Pancreas (tissue), 10 donors: ENCODE measurements around the gene HINT2. TPM values are rescaled to one million over a fixed set of nuclear protein-coding genes. Genes with fewer than 3 reads are reported as not detected.

Experiments used
- ATAC-seq, 4 donors: fragments of 200-7000 bp; cut with Tn5 transposase; one replicate each; pipeline versions ENCODE4 v1.8.0 to v1.9.1; 2020; ENCODE audit warnings: mild to moderate bottlenecking in 4 of 4, moderate library complexity in 4 of 4
- DNase-seq, 6 donors: peaks; one replicate each; pipeline ENCODE4 v3.0.0-alpha.2; 2020
- FAIRE-seq: peaks from 2 replicates; lab custom pipeline; 2012; peaks lifted over from hg19 to GRCh38; lab: Jason Lieb, UNC
- H3K27ac ChIP-seq, 4 donors: fragments of 200-600 bp; sonication (generic); 1 replicate in 3 of 4; 2 replicates in 1 of 4; pipeline versions ENCODE4 v1.5.0 to v1.8.0; 2020
- H3K27me3 ChIP-seq, 4 donors: fragments of 200-600 bp; one replicate each; pipeline ENCODE4 v1.8.0; 2021
- H3K36me3 ChIP-seq, 3 donors: fragments of 200-600 bp; sonication (generic) in 1 of 3; one replicate each; pipeline versions ENCODE4 v1.5.0 to v1.8.0; 2020 to 2021
- H3K4me1 ChIP-seq, 3 donors: fragments of 200-600 bp; one replicate each; pipeline ENCODE4 v1.8.0; 2021
- H3K4me3 ChIP-seq, 4 donors: fragments of 200-600 bp; sonication (generic) in 2 of 4; one replicate each; pipeline versions ENCODE4 v1.5.0 to v1.8.0; 2020 to 2021
- H3K9me3 ChIP-seq, 4 donors: fragments of 200-600 bp; one replicate each; pipeline ENCODE4 v1.8.0; 2021
- WGBS, 2 donors: extraction: QIAGEN DNeasy Blood & Tissue Kit; methylation state at CpG; one replicate each; pipeline ENCODE4 v1.1.7; 2013; 5-methylcytosine and 5-hydroxymethylcytosine counted together
- intact Hi-C, 3 donors: fragments of 100-400 bp; cut with DNase I; formaldehyde crosslinking; loops; one replicate each; pipeline versions ENCODE4 v1.11.1 to v1.14.2; 2022
- polyA plus RNA-seq, 2 donors: library from polyadenylated mRNA; stranded (reverse); fragments of 200-250 nt; gene quantifications; one replicate each; pipeline ENCODE4 v1.2.3, GENCODE V29; 2013
- total RNA-seq, 6 donors: library from RNA; stranded (reverse); fragmentation: NEBNext Ultra II Directional in 4 of 6; extraction: Animal tissue kit (Norgen Biotek cat#: 25700) in 4 of 6; gene quantifications; one replicate each; pipeline versions ENCODE4 v1.2.1 to v1.2.4, GENCODE V29; 2021 to 2023
- TF ChIP-seq, protein P1 (sequence below), 4 donors: fragments of 200-600 bp; sonication (generic) in 3 of 4; IDR thresholded peaks; one replicate each; pipeline versions ENCODE4 v1.5.0 to v1.8.0; 2021; ENCODE audit warnings: antibody characterized with exemption in 4 of 4
- donor health status: healthy with polysubstance abuse.
- donor health status: DM: no; HTN: no; CAD: no; lungs with moderate emphysema.
- donor health status: DM: no; HTN: no; CAD: no.
- donor health status: control.
- donor health status: control.
- donor health status: Bipolar disorder and iron deficiency.
- donor health status: DM: yes; HTN: yes; CAD: no.
- donor health status: DM: no; HTN: no; CAD: no.
- donor health status: DM: no; HTN: no; CAD: no.
- donor health status: DM: yes; HTN: yes; CAD: no.

The HINT2 gene
- total and polyA plus RNA-seq, 8 donors = 20.6 to 64.2 (median 34.0) TPM

DNA sequence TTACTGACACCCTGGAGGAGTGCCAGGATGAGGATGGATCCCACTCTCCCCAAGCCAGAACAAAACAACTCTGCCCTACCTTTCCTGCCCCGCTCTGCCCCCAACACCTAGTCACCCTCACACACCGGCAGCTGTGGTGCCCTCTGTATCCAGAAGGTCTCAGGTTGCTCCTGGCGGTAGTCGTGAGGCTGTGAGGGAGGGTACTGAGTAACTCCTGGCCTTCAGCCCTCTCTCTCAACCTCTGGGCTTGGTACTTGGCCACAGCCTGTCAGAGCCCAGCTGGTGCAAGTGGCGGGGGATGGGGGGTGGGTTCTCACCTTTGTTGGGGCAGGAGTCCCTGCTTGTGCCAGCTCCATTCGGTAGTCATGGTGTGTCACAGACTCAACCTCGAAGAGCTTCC, 4.7 kb downstream of the HINT2 start:
- 88 to 96% methylated on average over 7 of the region's 7 CpGs for WGBS, 2 donors
- H3K36me3 ChIP-seq = peaks cover 0 to 12% (median 0%) of the 10 kb centered on the region in 3 donors
- no peak overlapping the region for H3K4me3 ChIP-seq

DNA sequence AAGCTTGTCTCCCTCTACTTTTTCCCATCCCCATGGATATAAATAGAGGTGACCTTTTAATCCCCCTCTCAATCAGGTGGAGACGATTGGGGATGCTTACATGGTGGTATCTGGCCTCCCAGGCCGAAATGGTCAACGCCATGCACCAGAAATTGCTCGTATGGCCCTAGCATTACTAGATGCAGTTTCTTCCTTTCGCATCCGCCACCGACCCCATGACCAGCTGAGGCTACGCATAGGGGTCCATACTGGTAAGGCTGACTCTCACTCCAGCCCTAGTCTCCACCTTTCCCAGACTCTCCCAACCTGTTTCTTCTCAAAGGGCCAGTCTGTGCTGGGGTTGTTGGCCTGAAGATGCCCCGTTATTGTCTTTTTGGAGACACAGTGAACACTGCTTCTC, 6.4 kb downstream of the HINT2 start:
- WGBS, 2 donors = 89 to 91% methylated on average over 9 of the region's 9 CpGs
- peaks cover 0 to 12% (median 0%) of the 10 kb centered on the region in 3 donors for H3K36me3 ChIP-seq

More for the DNA sequence above, 4.7 kb downstream of the HINT2 start:
- FAIRE-seq (no peak), ATAC-seq (no peak), DNase-seq (no peak)
- Histone ChIP-seq H3K9me3 (no peaks in the 10 kb centered on the region), H3K4me1 (peaks cover 0 to 20% (median 9%) of the 10 kb centered on the region in 3 donors), H3K27ac (no peak overlapping the region), H3K27me3 (no peaks in the 10 kb centered on the region)
- TF ChIP-seq, protein P1, sequence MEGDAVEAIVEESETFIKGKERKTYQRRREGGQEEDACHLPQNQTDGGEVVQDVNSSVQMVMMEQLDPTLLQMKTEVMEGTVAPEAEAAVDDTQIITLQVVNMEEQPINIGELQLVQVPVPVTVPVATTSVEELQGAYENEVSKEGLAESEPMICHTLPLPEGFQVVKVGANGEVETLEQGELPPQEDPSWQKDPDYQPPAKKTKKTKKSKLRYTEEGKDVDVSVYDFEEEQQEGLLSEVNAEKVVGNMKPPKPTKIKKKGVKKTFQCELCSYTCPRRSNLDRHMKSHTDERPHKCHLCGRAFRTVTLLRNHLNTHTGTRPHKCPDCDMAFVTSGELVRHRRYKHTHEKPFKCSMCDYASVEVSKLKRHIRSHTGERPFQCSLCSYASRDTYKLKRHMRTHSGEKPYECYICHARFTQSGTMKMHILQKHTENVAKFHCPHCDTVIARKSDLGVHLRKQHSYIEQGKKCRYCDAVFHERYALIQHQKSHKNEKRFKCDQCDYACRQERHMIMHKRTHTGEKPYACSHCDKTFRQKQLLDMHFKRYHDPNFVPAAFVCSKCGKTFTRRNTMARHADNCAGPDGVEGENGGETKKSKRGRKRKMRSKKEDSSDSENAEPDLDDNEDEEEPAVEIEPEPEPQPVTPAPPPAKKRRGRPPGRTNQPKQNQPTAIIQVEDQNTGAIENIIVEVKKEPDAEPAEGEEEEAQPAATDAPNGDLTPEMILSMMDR (IDR thresholded peaks at IDR 0.05) = no peak
- intact Hi-C loops = loop anchor here in 1 of 3 donors (10.0 kb wide), 1 partner anchor 55 kb away; the partner anchor contains the start of gene MSMP

DNA sequence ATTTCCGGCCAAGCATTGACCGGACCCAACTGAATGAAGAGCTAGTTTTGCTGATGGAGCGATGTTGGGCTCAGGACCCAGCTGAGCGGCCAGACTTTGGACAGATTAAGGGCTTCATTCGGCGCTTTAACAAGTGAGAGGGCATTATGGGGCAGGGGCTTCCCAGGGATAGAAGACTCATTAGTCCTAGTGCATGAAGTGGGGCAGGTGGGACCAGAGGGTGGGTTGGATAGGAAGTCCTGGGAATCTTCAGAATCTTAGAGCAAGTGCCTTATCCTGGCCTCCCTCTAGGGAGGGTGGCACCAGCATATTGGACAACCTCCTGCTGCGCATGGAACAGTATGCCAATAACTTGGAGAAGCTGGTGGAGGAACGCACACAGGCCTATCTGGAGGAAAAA, 8.7 kb downstream of the HINT2 start:
- H3K36me3 ChIP-seq = peaks cover 0 to 12% (median 0%) of the 10 kb centered on the region in 3 donors
- DNase-seq (peak in 1 of 6 donors; percentile 1), ATAC-seq (no peak), FAIRE-seq (no peak)
- no peaks in the 10 kb centered on the region for H3K9me3 ChIP-seq
- no peaks in the 10 kb centered on the region for H3K4me1 ChIP-seq
- TF ChIP-seq, protein P1 (IDR thresholded peaks at IDR 0.05) = no peak
- H3K4me3 ChIP-seq = no peak overlapping the region
- H3K27ac ChIP-seq = no peak overlapping the region
- no peaks in the 10 kb centered on the region for H3K27me3 ChIP-seq
- intact Hi-C loops = no loop called here
- WGBS, 2 donors = 93 to 98% methylated on average over 8 of the region's 8 CpGs

More for the DNA sequence above, 6.4 kb downstream of the HINT2 start:
- TF ChIP-seq, protein P1 (IDR thresholded peaks at IDR 0.05) = no peak
- Histone ChIP-seq H3K27ac (no peak overlapping the region), H3K4me3 (no peak overlapping the region), H3K4me1 (peaks cover 0 to 11% (median 1%) of the 10 kb centered on the region in 3 donors), H3K27me3 (no peaks in the 10 kb centered on the region), H3K9me3 (no peaks in the 10 kb centered on the region)
- no peak for ATAC-seq
- no peak for DNase-seq
- intact Hi-C loops = no loop called here
- FAIRE-seq = no peak

DNA sequence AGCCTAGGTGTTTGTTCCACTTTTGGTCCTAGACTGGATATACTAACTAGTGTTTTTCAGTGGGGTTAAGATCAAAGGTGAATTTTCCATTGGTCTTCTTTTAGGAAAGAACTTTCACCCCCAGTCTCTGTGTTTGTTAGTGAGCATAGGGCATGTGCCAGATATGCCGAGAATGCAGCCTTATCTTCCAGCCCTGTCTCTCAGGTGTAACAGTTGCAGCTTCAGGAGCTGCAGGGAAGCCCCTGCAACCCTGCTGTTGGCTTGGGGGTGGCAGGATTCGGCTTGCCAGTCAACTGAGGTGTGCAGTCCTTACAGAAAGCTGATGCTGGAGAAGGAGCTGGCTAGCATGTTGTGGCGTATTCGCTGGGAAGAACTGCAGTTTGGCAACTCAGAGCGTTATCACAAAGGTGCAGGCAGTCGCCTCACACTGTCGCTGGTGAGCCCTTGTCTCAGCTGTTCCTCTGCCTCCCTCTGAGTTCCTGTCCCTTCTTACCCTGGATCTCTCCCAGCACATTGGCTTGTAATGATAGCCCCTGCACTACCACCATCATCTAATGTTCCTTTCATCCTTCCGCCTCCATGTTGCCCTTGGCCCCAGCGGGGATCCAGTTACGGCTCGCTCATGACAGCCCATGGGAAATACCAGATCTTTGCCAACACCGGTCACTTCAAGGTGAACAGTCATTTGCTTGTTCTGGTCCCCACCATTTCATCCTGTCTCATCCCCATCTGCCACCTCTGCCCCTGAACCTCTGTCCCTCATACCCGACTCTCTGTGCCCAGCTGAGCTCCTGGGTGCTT, 13.3 kb downstream of the HINT2 start:
- H3K4me3 ChIP-seq = no peak overlapping the region
- H3K36me3 ChIP-seq = peaks cover 0 to 9% (median 0%) of the 10 kb centered on the region in 3 donors
- no peaks in the 10 kb centered on the region for H3K27me3 ChIP-seq
- H3K9me3 ChIP-seq = no peaks in the 10 kb centered on the region
- ATAC-seq (no peak), FAIRE-seq (no peak), DNase-seq (no peak)
- H3K4me1 ChIP-seq = no peaks in the 10 kb centered on the region
- TF ChIP-seq, protein P1 (IDR thresholded peaks at IDR 0.05) = no peak
- WGBS, 2 donors = 84 to 86% methylated on average over 13 of the region's 13 CpGs
- no peak overlapping the region for H3K27ac ChIP-seq
- intact Hi-C loops = no loop called here

DNA sequence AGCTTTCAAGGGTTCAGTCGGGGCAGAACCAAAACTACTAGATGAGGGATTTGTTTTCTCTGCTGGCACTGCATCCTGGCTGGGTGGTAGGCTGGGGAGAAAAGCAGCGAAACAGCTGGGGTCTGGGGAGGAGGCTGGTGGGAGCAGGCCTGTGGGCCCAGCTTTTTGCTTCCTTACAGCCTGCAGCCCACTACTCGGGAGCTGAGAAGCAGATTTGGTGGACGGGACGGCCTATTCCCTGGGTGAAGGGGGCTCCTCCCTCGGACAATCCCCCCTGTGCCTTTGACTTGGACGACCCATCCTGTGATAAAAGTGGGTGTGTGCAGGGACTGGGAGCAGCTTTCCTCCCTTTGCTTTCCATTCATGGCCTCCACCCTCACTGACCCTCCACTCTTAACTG, 14.3 kb downstream of the HINT2 start:
- DNase-seq = no peak
- no peak for FAIRE-seq
- intact Hi-C loops = no loop called here
- TF ChIP-seq, protein P1 (IDR thresholded peaks at IDR 0.05) = no peak
- 77 to 78% methylated on average over 7 of the region's 7 CpGs for WGBS, 2 donors
- no peak overlapping the region for H3K4me3 ChIP-seq
- H3K27ac ChIP-seq = no peak overlapping the region
- H3K27me3 ChIP-seq = no peaks in the 10 kb centered on the region
- H3K4me1 ChIP-seq = no peaks in the 10 kb centered on the region
- H3K36me3 ChIP-seq = no peaks in the 10 kb centered on the region
- no peak for ATAC-seq
- H3K9me3 ChIP-seq = no peaks in the 10 kb centered on the region
